ENCODE measurements around the gene ZDHHC19.

DNA sequence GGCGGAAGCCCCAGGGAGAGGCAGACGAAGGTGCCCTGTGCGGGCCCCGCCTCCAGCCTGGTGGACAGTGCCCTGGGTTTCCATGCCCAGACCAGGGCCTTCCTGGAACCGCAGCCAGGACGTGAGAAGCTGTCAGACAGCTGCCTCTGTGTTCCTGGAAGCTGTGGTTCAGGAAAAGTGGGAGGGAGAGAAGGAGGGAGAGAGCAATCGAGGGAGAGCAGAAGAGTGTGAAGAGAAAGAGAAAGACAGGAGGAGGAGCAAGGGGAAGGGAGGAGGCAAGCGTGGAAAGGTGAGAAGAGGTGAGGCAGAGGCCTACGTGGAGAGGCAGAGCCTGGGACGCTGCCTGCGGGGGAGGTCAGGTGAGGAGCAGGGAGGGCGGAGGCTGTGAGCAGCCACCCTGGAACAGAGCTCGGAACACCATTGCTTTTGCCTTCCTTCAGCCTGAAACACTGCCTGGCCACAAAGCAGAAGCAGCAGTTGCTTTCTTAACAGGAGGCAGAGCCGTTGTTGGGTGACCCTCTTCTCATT, 18.6 kb downstream of the ZDHHC19 start:
- TF ChIP-seq POLR2AphosphoS5 (IDR thresholded peaks at IDR 0.05; ENCODE audit: low read depth, low read length) (no peak), POLR2A (IDR thresholded peaks at IDR 0.05; ENCODE audit: low read depth, low read length) (peak; percentile 17; the same call in 1 of the 2 replicates)

All from GM12892 (cell line).